ENCODE measurements around the gene SP140L.

GRCh38 chr2:230412371-230412711 lies 85.3 kb downstream of the SP140L start:
- no peak for TF ChIP-seq POLR2A (IDR thresholded peaks at IDR 0.05)
- TF ChIP-seq CTCF (IDR thresholded peaks at IDR 0.05): no peak

Measured in prostate gland (tissue), 2 donors.